Hippocampal formation (tissue), 2 donors: ENCODE results near the gene ACVRL1.
A peak's percentile ranks its signal among the peaks of the same experiment; 100 is the strongest.

ENCODE experiments used
- DNase-seq, 2 donors: peaks; one replicate each; lab custom pipeline; 2025; lab: John Stamatoyannopoulos, UW

ACVRL1 gene

GRCh38 chr12:51942501-51943000, 35.2 kb downstream of the ACVRL1 start:
- DNase-seq = no peak

- no peak for DNase-seq
Observed at GRCh38 chr12:51943346-51943745, 36.0 kb downstream of the ACVRL1 start.

- no peak for DNase-seq
Observed at GRCh38 chr12:51944608-51945233, 37.4 kb downstream of the ACVRL1 start.

GRCh38 chr12:51947246-51947996, 40.1 kb downstream of the ACVRL1 start:
- DNase-seq = no peak

- no peak for DNase-seq
Observed at GRCh38 chr12:51948066-51948465, 40.8 kb downstream of the ACVRL1 start.

GRCh38 chr12:51949342-51950030, 42.2 kb downstream of the ACVRL1 start:
- no peak for DNase-seq

GRCh38 chr12:51950682-51951198, 43.4 kb downstream of the ACVRL1 start:
- no peak for DNase-seq

- peak; percentile 81 to 83 for DNase-seq
Observed at GRCh38 chr12:51951199-51951842, 44.0 kb downstream of the ACVRL1 start, which contains the start of gene ACVR1B. Gene ACVR1B (plus strand): TSS chr12:51951699. CDS start chr12:51951744, 45 bp downstream.

- no peak for DNase-seq
Observed at GRCh38 chr12:51951843-51952722, 44.8 kb downstream of the ACVRL1 start.

- DNase-seq = no peak
Observed at GRCh38 chr12:51953089-51953488, 45.8 kb downstream of the ACVRL1 start.

GRCh38 chr12:51953864-51954263, 46.6 kb downstream of the ACVRL1 start:
- DNase-seq = no peak

GRCh38 chr12:51954561-51955361, 47.5 kb downstream of the ACVRL1 start:
- no peak for DNase-seq

GRCh38 chr12:51955702-51956101, 48.4 kb downstream of the ACVRL1 start:
- DNase-seq = no peak

- no peak for DNase-seq
Observed at GRCh38 chr12:51958542-51958941, 51.2 kb downstream of the ACVRL1 start.

- no peak for DNase-seq
Observed at GRCh38 chr12:51959211-51959610, 51.9 kb downstream of the ACVRL1 start.

GRCh38 chr12:51959921-51960320, 52.6 kb downstream of the ACVRL1 start:
- no peak for DNase-seq

- no peak for DNase-seq
Observed at GRCh38 chr12:51960488-51960887, 53.2 kb downstream of the ACVRL1 start.

GRCh38 chr12:51960890-51961289, 53.6 kb downstream of the ACVRL1 start:
- DNase-seq = no peak

GRCh38 chr12:51961834-51962233, 54.5 kb downstream of the ACVRL1 start:
- no peak for DNase-seq

- no peak for DNase-seq
Observed at GRCh38 chr12:51962737-51963136, 55.4 kb downstream of the ACVRL1 start.
